MM.1S (cell line): Measurements from ENCODE around the gene TRHDE.

Experiments used
- CTCF ChIP-seq: fragments of 300-600 bp; sonication (generic); IDR thresholded peaks from 2 replicates; pipeline ENCODE4 v1.5.1; 2016; ENCODE audit warnings: antibody characterized with exemption, low read length, mixed read lengths
- EZH2 ChIP-seq: fragments of 300-600 bp; sonication (generic); optimal IDR thresholded peaks from 2 replicates; pipeline ENCODE3; 2017; ENCODE audit warnings: low read depth, mild to moderate bottlenecking, antibody characterized with exemption, low read length, mixed read lengths
- EZH2phosphoT487 ChIP-seq: fragments of 300-600 bp; sonication (generic); IDR thresholded peaks from 2 replicates; pipeline ENCODE4 v1.6.1; 2018; ENCODE audit warnings: antibody characterized with exemption, low read length

- no peak for TF ChIP-seq CTCF
- no peak for TF ChIP-seq EZH2phosphoT487
- TF ChIP-seq EZH2, result no peak
Observed at GRCh38 chr12:72291175-72291574, 19.0 kb downstream of the TRHDE start.
